Measurements from ENCODE around the gene NCLN.

GRCh38 chr19:3198901-3199700 lies 13.4 kb downstream of the NCLN start:
- TF ChIP-seq SUZ12 (IDR thresholded peaks at IDR 0.05; ENCODE audit: extremely low read depth, insufficient read depth, insufficient read length) (no peak), YY1 (IDR thresholded peaks at IDR 0.05; ENCODE audit: insufficient read depth, insufficient read length) (no peak), ZNF274 (IDR thresholded peaks at IDR 0.05; ENCODE audit: low read depth, low read length) (no peak)

Data from NT2/D1 (cell line).